Neutrophil (primary cell): ENCODE measurements around the gene DSC2.

Experiments used
- H3K27ac ChIP-seq: fragments of 200-600 bp; sonication (generic); 2 replicates; pipeline ENCODE4 v1.5.1; 2016; ENCODE audit warnings: mild to moderate bottlenecking, moderate library complexity
- H3K27me3 ChIP-seq: fragments of 200-600 bp; sonication (generic); 2 replicates; pipeline ENCODE4 v1.6.0; 2016; ENCODE audit warnings: mild to moderate bottlenecking
- H3K36me3 ChIP-seq: fragments of 200-600 bp; sonication (generic); 2 replicates; pipeline ENCODE4 v1.5.1; 2017
- H3K4me1 ChIP-seq, 2 experiments: fragments of 200-600 bp in 1 of 2; sonication (generic) in 1 of 2; 1 replicate in 1 of 2; 2 replicates in 1 of 2; pipeline versions ENCODE4 v1.5.1 to v1.6.1; 2013 to 2016; ENCODE audit warnings: low read depth in 1 of 2, low read length in 1 of 2, mild to moderate bottlenecking in 1 of 2, moderate library complexity in 1 of 2; ENCODE audit not compliant: control insufficient read depth in 1 of 2, insufficient read depth in 1 of 2
- H3K4me3 ChIP-seq, 2 experiments: fragments of 200-600 bp in 1 of 2; sonication (generic) in 1 of 2; 1 replicate in 1 of 2; 2 replicates in 1 of 2; pipeline ENCODE4 v1.5.1; 2013 to 2016; ENCODE audit warnings: low read depth in 1 of 2, low read length in 1 of 2, mild to moderate bottlenecking in 1 of 2, moderate library complexity in 1 of 2
- H3K9me3 ChIP-seq: fragments of 200-600 bp; sonication (generic); 2 replicates; pipeline ENCODE4 v1.5.1; 2016
- TF ChIP-seq, protein P1 (sequence below): fragments of 200-600 bp; sonication (generic); IDR thresholded peaks from 2 replicates; pipeline ENCODE4 v1.5.1; 2016; ENCODE audit warnings: antibody characterized with exemption

The DSC2 gene

DNA sequence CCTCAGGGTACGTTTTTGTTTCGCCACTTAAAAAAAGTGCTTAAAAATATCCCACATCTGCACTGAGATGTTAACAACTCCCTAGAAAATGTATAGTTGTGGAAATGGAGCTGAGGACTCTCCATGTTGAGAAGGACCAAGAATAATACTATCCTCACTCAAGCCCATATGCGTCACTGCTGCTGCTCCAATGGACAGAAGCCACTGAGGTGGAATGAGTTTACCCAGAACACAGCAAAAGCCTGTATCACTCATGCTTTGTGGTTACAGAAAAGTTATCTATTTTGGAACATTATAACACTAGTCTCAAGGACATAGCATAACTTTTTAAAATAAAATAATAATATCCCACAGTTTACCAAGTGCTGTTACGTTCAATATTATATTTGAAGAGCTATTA lies 91.6 kb downstream of the DSC2 start:
- Histone ChIP-seq H3K4me3 (no peak overlapping the region), H3K27me3 (no peaks in the 10 kb centered on the region), H3K36me3 (no peaks in the 10 kb centered on the region), H3K27ac (no peak overlapping the region), H3K4me1 (no peaks in the 10 kb centered on the region), H3K9me3 (no peaks in the 10 kb centered on the region)
- TF ChIP-seq, protein P1, sequence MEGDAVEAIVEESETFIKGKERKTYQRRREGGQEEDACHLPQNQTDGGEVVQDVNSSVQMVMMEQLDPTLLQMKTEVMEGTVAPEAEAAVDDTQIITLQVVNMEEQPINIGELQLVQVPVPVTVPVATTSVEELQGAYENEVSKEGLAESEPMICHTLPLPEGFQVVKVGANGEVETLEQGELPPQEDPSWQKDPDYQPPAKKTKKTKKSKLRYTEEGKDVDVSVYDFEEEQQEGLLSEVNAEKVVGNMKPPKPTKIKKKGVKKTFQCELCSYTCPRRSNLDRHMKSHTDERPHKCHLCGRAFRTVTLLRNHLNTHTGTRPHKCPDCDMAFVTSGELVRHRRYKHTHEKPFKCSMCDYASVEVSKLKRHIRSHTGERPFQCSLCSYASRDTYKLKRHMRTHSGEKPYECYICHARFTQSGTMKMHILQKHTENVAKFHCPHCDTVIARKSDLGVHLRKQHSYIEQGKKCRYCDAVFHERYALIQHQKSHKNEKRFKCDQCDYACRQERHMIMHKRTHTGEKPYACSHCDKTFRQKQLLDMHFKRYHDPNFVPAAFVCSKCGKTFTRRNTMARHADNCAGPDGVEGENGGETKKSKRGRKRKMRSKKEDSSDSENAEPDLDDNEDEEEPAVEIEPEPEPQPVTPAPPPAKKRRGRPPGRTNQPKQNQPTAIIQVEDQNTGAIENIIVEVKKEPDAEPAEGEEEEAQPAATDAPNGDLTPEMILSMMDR: no peak
